ENCODE results near the gene FAM83F. TPM values are rescaled to one million over a fixed set of nuclear protein-coding genes. Genes with fewer than 3 reads are reported as not detected.

The FAM83F gene
- total RNA-seq, 1 experiment from 2014 or later = not detected

DNA sequence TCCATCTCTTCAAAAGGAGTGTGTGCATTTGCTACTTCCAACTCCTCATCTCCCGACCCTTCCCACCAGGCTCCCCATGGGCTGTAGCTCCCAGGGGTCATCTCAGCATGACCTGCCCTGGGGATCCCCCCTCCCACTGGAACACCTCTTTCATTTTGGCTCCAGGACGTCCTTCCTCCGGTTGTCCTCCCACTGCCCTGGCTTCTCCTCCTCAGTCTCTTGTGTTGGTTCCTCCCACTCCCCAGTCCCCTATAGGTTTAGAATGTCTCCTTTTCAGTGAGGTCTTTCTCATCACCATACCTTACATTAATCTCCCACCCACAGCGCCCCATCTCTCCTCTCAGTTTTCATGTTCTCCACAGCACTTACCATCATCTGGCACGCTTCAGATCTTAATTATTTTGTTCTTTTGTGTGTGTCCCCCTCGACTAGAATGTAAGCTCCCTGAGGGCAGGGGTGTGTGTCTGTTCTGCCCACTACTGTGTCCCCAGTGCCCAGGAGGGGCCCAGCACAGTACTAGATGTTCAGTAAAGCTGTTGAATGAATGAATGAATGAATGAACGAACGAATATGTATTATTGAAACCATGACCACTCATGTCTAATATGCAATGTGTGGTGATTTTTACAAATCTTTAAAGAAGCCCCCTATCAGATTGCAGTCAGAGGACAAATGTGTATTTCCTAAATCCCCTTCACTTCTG, 36.6 kb upstream of the FAM83F start:
- DNase-seq (ENCODE audit: low read depth in 1 of 2, low spot score in 2 of 2) = no peak
- no peaks in the 10 kb centered on the region for H3K36me3 ChIP-seq
- no peak overlapping the region for H3K4me3 ChIP-seq

DNA sequence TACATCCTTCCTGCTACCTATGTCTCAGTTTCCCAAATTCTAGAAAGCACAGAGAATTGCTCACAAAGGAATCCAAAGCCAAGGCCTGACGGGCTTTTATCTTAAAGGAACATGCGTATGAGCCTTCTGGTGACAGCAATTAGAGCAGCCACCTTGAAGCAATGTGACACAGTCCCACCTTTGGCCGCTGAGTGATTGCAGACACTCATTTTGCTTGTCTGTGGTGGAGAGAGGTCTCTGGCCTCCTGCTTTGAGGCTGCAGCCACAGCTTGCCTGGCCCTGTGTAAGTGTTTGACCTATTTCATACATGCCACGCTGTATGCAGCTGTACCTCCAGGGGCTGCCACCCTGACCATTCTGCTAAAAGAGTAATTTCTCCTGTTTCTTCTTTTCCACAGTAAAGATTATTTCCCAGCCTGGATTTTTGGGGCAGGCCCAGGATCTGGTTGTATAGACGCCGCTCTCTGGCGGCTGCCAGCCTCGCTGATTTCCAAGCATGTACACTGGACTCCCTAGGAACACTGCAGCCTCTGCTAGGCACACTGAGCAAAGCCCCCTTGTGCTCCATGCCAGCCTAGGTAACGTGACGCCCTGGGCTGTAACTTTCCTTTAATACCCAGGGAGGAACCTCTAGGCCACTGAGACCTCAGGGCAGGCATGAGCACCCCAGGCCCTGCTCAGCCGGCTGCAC, 35.7 kb upstream of the FAM83F start:
- Histone ChIP-seq H3K4me3 (no peak overlapping the region), H3K4me1 (replicated peaks) (peaks cover 49% of the 10 kb centered on the region), H3K9me3 (replicated peaks) (no peaks in the 10 kb centered on the region), H3K27me3 (replicated peaks) (no peaks in the 10 kb centered on the region), H3K36me3 (no peaks in the 10 kb centered on the region), H3K27ac (no peak overlapping the region)
- DNase-seq (ENCODE audit: low read depth in 1 of 2, low spot score in 2 of 2) = no peak

More for the DNA sequence above, 36.6 kb upstream of the FAM83F start:
- H3K9me3 ChIP-seq (replicated peaks) = no peaks in the 10 kb centered on the region
- H3K4me1 ChIP-seq (replicated peaks) = peaks cover 51% of the 10 kb centered on the region
- H3K27ac ChIP-seq = no peak overlapping the region
- no peaks in the 10 kb centered on the region for H3K27me3 ChIP-seq (replicated peaks)

DNA sequence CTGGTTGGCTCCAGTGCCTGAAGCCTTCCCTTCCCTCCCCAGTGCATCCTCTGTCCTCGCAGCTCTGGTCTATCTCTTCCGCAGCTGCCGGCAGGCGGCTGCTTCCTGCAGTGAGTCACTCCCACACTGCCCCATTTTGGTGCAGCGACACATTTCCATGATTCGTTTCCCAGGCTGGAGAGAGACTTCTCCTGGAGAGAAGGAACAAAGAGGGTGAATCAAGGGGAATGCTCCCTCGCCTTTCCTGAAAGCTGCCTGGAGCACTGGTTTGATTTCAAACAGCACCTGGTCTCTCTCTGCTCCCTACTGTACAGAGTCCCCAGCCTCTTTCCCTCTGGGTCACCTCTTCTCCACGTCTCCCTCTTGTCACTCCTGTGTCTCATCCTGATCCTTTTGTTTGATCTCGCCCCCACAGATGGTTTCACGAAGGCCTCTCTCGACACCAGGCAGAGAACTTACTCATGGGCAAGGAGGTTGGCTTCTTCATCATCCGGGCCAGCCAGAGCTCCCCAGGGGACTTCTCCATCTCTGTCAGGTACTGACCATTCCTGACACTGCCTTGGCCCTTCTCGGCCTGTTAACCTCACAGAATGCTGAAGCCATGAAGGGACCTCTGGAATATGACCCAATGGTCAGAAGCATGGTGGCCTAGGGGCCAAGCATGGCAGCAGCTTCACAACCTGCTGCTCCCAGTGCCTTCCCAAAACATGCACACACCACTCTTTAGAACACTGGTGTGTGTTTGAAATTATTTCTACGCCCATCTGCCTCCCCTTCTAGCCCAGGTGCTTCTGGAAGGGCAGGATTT, 34.9 kb upstream of the FAM83F start, which contains the start of gene TMA7B:
TMA7B (plus strand) TSS at position 758 of the 808 bp plus-strand sequence. CDS start 3,978 bp downstream, outside the sequence.
- DNase-seq (ENCODE audit: low read depth in 1 of 2, low spot score in 2 of 2) = peak; percentile 77
- H3K27ac ChIP-seq = peak within 1 kb of the TSS; percentile 94
- H3K4me1 ChIP-seq (replicated peaks) = peaks cover 44% of the 10 kb centered on the region
- H3K9me3 ChIP-seq (replicated peaks) = no peaks in the 10 kb centered on the region
- H3K4me3 ChIP-seq = no peak within 1 kb of the TSS
- H3K36me3 ChIP-seq = no peaks in the 10 kb centered on the region
- no peaks in the 10 kb centered on the region for H3K27me3 ChIP-seq (replicated peaks)

DNA sequence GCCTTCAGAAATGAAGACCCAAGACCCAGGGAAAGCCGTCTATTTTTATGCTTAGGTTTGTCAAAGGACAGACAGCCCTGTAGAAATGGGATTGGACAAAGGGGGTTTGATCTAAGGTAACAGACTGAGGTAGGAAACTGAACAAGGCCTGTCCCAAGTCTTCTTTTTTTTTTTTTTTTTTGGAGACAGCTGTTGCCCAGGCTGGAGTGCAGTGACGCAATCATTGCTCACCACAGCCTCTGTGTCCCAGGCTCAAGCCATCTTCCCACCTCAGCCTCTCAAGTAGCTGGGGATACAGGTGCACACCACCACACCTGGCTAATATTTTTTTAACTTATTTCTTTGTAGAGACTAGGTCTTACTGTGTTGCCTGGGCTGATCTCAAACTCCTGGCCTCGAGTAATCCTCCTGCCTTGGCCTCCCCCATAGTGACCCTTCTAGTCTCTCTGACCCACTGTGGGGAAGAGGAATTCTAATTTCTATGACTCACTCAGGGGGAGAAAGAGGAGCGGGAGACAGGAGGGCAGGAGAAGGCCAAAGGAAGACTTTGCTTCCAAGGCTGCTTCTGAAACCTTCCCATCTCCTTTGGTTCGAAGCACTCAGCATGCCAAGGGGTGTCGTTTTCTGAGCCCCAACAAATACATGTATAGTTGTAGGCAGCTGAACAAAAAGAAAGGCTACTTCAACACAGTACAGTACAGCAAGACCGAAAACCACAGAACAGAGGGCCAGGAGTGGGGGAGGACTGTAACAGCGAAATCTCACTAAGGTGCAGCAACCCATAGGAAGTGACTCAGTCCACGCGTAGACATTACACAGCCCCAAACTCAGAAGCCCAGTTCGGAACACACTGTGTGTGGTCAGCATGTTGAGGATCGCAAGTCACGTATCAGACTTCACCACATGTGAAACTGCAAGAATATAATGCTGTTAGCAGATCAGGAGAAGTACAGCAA, 33.7 kb upstream of the FAM83F start:
- Histone ChIP-seq H3K4me1 (replicated peaks) (peaks cover 38% of the 10 kb centered on the region), H3K36me3 (no peaks in the 10 kb centered on the region), H3K27ac (peak overlapping the region; percentile 94), H3K9me3 (replicated peaks) (no peaks in the 10 kb centered on the region), H3K4me3 (no peak overlapping the region), H3K27me3 (replicated peaks) (no peaks in the 10 kb centered on the region)
- DNase-seq (ENCODE audit: low read depth in 1 of 2, low spot score in 2 of 2) = peak; percentile 96 to 98

DNA sequence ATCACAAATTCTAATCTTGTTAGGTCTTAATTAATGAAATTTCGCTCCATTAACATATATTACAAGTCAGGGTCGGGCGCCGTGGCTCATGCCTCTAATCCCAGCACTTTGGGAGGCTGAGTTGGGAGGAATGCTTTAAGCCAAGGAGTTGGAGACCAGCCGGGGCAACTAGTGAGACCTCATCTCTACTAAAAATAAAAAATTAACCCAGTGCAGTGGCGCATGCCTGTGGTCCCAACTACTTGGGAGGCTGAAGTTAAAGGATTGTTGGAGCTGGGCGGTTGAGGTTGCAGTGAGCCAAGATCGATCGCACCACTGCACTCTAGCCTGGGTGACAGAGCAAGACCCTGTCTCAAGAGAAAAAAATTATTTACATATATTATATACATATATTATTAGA, 32.7 kb upstream of the FAM83F start:
- Histone ChIP-seq H3K4me1 (replicated peaks) (peaks cover 48% of the 10 kb centered on the region), H3K27ac (peak overlapping the region; percentile 94), H3K36me3 (no peaks in the 10 kb centered on the region), H3K4me3 (no peak overlapping the region), H3K27me3 (replicated peaks) (no peaks in the 10 kb centered on the region), H3K9me3 (replicated peaks) (no peaks in the 10 kb centered on the region)
- DNase-seq (ENCODE audit: low read depth in 1 of 2, low spot score in 2 of 2) = peak; percentile 54 to 57

DNA sequence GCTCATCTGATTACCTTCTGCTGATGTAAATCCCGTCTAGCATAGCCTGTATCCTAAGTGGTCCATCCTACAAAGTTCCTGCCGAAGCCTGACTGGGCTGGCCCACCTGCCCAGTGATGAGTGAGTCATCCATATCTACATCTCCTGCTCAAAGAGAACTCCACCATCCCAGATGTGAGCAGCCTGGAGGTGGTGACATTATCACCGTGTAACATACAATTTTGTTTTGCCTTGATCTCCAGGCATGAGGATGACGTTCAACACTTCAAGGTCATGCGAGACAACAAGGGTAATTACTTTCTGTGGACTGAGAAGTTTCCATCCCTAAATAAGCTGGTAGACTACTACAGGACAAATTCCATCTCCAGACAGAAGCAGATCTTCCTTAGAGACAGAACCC, 29.0 kb upstream of the FAM83F start:
- DNase-seq (ENCODE audit: low read depth in 1 of 2, low spot score in 2 of 2) = no peak
- Histone ChIP-seq H3K4me3 (no peak overlapping the region), H3K36me3 (no peaks in the 10 kb centered on the region), H3K4me1 (replicated peaks) (peaks cover 54% of the 10 kb centered on the region), H3K9me3 (replicated peaks) (no peaks in the 10 kb centered on the region), H3K27me3 (replicated peaks) (no peaks in the 10 kb centered on the region), H3K27ac (no peak overlapping the region)

DNA sequence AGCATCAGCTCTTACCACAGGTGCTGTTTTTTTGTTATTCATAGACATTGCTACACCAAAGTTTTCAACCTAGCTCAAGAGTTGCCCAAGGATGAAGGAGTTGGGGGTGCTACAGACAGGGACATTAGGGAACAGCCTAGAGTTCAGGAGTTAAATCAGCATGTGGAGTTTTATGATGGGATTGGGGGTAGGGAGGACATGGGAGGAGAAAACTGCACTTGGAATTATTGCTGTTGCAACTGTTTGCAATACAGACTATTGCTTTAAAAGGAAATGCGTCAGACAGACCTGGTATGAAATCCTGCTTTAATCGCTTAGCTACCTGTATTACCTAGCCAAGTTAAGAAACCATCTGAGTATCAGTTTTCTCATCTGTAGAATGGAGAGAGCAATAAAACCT, 28.3 kb upstream of the FAM83F start:
- no peaks in the 10 kb centered on the region for H3K9me3 ChIP-seq (replicated peaks)
- peaks cover 48% of the 10 kb centered on the region for H3K4me1 ChIP-seq (replicated peaks)
- no peak overlapping the region for H3K4me3 ChIP-seq
- no peak for DNase-seq (ENCODE audit: low read depth in 1 of 2, low spot score in 2 of 2)
- peak overlapping the region; percentile 42 for H3K27ac ChIP-seq
- H3K36me3 ChIP-seq = no peaks in the 10 kb centered on the region
- no peaks in the 10 kb centered on the region for H3K27me3 ChIP-seq (replicated peaks)

DNA sequence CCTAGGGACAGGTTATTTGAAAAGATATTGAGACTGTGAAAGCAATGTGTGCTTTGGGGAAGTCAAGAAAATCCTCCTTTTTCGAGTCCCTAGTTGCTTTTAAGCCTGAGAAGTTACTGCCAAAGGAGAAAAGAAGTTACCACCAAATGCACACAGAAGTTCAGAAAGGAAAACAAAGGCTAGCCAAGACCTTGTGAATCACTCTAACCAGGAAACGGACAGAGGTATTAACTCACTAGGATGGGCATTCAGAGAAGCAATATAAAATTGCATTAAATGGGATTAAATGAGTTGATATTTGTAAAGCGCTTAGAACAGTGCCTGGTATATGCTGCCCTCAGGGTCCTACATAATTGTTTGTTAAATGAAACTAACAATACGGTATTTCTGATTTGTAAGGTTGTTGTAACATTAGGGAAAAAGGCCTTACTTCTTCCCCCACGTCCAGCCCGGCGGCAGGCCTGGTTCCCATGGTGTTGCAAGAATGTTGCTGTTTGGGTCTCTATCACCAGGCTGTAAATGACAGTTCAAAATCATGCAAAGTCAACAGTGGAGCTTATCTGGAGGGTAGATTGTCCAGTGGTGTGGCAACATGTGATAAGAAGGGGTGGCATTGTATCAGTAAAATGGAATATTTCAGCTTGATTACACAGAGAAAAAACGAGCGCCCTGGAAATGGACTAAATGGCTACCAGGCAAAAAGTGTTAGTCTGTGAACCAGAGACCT, 27.5 kb upstream of the FAM83F start:
- H3K4me3 ChIP-seq = no peak overlapping the region
- no peaks in the 10 kb centered on the region for H3K27me3 ChIP-seq (replicated peaks)
- no peaks in the 10 kb centered on the region for H3K9me3 ChIP-seq (replicated peaks)
- peak overlapping the region; percentile 42 for H3K27ac ChIP-seq
- no peaks in the 10 kb centered on the region for H3K36me3 ChIP-seq
- H3K4me1 ChIP-seq (replicated peaks) = peaks cover 41% of the 10 kb centered on the region
- peak in 1 of 2 experiments; percentile 55 for DNase-seq (ENCODE audit: low read depth in 1 of 2, low spot score in 2 of 2)

DNA sequence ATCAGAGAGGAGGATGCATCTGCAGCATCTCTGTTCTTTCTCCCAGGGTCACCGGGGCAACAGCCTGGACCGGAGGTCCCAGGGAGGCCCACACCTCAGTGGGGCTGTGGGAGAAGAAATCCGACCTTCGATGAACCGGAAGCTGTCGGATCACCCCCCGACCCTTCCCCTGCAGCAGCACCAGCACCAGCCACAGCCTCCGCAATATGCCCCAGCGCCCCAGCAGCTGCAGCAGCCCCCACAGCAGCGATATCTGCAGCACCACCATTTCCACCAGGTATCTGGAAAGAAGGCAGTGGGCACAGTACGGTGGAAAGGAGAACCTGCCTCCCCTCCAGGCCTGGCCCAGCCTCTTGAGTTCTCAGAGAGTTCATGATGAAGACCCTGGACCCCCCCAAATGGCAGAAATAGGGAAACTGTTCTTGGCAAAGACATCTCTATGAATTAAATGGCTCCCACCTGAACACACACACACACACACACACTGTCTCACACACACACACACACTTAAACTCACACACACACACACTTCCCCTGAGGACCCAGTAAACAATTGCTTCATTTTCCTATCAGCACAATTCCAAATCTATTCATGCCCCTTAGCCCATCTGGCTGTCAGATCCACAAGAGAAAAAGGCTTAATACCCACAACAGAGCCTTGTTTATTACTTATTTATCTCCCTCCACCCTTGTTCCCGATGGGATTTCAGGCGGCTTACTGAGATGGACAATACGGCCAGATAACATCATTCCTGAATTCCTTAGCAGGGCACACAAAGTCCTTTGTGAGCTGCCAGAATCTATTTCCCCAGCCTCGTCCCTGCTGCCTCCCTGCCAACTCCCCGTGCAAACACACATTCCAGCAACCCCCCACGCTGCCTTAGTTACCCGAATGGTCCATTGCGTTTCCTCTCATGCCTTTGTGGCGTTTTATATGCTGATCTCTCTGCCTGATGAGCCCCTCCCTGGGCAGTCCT, 26.5 kb upstream of the FAM83F start:
- H3K36me3 ChIP-seq = no peaks in the 10 kb centered on the region
- DNase-seq (ENCODE audit: low read depth in 1 of 2, low spot score in 2 of 2) = peak; percentile 53 to 68
- no peak overlapping the region for H3K4me3 ChIP-seq
- no peaks in the 10 kb centered on the region for H3K9me3 ChIP-seq (replicated peaks)
- H3K27ac ChIP-seq = 0 out of 2 replicates have a peak overlapping the region, but pooled peaks have one; percentile 24
- no peaks in the 10 kb centered on the region for H3K27me3 ChIP-seq (replicated peaks)
- H3K4me1 ChIP-seq (replicated peaks) = peaks cover 36% of the 10 kb centered on the region

DNA sequence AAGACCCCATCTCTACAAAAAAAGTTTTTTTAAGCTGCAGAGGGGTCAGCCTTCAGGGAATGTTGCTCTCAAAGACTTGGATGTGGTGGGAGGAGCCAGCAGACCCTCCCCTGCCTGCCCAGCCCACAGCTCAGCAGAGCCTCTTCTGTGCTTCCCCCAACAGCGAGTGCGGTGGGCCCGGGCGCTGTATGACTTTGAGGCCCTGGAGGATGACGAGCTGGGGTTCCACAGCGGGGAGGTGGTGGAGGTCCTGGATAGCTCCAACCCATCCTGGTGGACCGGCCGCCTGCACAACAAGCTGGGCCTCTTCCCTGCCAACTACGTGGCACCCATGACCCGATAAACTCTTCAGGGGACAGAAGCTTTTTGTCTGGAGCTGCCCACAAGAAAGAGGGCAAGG, 24.0 kb upstream of the FAM83F start:
- H3K27me3 ChIP-seq (replicated peaks) = no peaks in the 10 kb centered on the region
- DNase-seq (ENCODE audit: low read depth in 1 of 2, low spot score in 2 of 2) = no peak
- H3K4me1 ChIP-seq (replicated peaks) = peaks cover 36% of the 10 kb centered on the region
- no peaks in the 10 kb centered on the region for H3K9me3 ChIP-seq (replicated peaks)
- no peak overlapping the region for H3K4me3 ChIP-seq
- no peaks in the 10 kb centered on the region for H3K36me3 ChIP-seq
- no peak overlapping the region for H3K27ac ChIP-seq

DNA sequence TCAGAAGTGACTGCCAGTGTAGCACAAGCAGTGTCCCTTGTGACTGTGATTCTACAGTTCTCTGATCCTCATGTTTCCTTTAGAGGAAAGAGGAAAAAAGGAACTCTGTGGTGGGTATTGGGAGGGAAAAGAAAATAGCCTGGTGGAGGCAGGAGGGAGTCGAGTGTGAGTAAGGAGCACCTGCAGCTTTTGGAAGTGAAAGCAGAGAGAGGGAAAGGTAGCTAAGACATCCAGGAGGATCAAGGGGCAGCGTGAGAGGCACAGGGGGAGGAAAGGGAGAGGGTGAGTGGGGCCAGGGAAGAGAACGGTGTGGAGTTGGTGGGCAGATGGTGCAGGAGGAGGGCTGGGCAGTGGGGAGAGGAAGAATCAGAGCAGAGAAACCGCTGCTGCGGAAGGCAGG, 22.1 kb upstream of the FAM83F start:
- H3K9me3 ChIP-seq (replicated peaks) = no peaks in the 10 kb centered on the region
- no peaks in the 10 kb centered on the region for H3K36me3 ChIP-seq
- H3K27ac ChIP-seq = no peak overlapping the region
- peaks cover 20% of the 10 kb centered on the region for H3K4me1 ChIP-seq (replicated peaks)
- no peak overlapping the region for H3K4me3 ChIP-seq
- H3K27me3 ChIP-seq (replicated peaks) = no peaks in the 10 kb centered on the region; the same call in 1 of the 2 replicates
- DNase-seq (ENCODE audit: low read depth in 1 of 2, low spot score in 2 of 2) = no peak
